Measurements from ENCODE around the gene RGS17. TPM values are rescaled to one million over a fixed set of nuclear protein-coding genes. Genes with fewer than 3 reads are reported as not detected.
"Not testable (repeated sequence)": the region's sequence is repeated elsewhere in the genome, so short reads cannot be mapped to it uniquely, and the experiment has no call there.

The RGS17 gene
- total RNA-seq, 1 donor from 2014 or later, result not detected

DNA sequence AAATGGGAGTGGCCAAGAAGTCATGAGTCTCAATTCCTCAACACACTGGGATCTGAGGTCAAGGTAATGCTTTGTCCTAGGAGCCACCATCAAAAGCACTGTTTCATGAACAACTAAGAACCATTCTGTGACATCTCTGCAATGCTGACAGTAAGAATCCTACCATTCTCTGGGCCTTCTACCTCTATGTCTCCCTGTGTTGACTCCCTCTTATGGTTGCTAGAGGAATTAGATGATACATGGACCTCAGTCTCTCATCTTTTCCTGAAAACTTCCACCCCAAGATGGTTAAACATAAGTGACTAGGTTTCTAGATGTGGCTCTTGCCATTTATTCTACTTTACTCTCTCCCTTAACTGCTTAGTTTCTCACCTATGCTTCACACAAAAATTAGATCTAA is 137.7 kb downstream of the RGS17 start:
- intact Hi-C loops (cut with micrococcal nuclease), result no loop called here

- intact Hi-C loops (cut with micrococcal nuclease), result loop anchor here (10.0 kb wide), 2 partner anchors 802 to 1258 kb away; no protein-coding TSS in a partner anchor
Measured at GRCh38 chr6:152986978-152987377, 144.1 kb downstream of the RGS17 start.

- intact Hi-C loops (cut with micrococcal nuclease), result loop anchor here (10.0 kb wide), 2 partner anchors 800 to 1260 kb away; no protein-coding TSS in a partner anchor
Measured at GRCh38 chr6:152985300-152985699, 145.8 kb downstream of the RGS17 start.

DNA sequence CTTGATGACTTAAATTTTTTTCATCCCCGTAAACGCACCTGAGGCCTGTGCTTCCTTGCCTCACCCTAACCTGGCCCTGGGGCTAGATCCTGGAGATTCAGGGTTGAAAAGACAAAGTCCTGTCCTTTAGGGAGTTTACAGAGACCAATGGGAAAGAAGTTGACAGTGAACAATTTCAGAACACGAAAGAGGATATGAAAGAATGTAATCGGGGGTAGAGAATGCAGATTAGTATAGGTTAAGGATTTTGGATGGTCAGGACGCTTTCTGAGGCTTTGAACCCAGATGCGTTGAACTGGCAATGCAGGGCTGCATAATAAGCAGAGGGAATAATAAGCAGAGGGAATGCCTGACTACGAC is 146.6 kb downstream of the RGS17 start:
- intact Hi-C loops (cut with micrococcal nuclease), result loop anchor here (10.0 kb wide), 2 partner anchors 800 to 1260 kb away; no protein-coding TSS in a partner anchor

- intact Hi-C loops (cut with micrococcal nuclease), result loop anchor here (2.0 to 10.0 kb wide), 5 partner anchors 681 to 1593 kb away; partner anchors contain the start of genes RMND1 and ZBTB2
Measured at GRCh38 chr6:152983637-152984512, 147.2 kb downstream of the RGS17 start.

DNA sequence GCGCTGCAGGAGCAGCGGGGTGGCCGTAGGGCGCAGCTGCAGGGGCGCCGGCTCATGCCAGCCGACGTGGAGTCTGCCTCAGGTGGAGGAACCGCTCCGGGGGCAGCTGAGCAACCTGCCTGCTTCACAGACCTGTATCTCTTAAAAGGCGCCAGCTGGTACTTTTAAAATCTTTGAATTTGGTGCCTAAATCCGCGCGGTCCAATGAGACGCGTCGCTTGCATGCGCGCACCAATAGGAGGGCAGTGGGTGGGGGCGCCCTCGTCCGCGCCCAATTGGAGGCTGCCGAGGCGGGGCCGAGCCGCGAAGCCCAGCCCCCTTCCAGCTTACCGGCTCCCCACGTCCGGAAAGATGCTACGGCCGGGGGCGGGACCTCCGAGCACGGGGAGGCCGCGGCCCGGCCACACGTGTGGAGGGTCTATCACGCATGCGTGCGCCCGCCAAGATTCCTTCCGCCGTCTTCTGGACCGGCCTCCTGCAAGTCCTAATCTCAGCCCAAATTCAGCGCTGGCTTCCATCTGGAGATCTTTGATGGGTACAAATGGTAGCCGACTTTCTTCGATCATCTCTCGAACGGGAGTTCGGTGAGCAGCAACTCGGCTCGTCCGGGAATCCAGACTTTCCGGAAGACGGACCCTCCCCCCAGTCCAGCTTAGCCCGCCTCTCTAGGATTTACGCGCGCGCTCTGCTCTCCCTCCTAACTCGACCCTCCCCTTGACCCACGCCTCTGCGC is 148.0 kb downstream of the RGS17 start, which contains the start of gene FBXO5:
Gene FBXO5, minus strand, starts transcription at position 138 of the 733 bp plus-strand sequence. Its CDS starts 82 bp downstream, at position 56.
- intact Hi-C loops (cut with micrococcal nuclease), result loop anchor here (1.0 to 10.0 kb wide), 6 partner anchors 19 to 1592 kb away; partner anchors contain the start of genes MTRF1L, RMND1 and ZBTB2

DNA sequence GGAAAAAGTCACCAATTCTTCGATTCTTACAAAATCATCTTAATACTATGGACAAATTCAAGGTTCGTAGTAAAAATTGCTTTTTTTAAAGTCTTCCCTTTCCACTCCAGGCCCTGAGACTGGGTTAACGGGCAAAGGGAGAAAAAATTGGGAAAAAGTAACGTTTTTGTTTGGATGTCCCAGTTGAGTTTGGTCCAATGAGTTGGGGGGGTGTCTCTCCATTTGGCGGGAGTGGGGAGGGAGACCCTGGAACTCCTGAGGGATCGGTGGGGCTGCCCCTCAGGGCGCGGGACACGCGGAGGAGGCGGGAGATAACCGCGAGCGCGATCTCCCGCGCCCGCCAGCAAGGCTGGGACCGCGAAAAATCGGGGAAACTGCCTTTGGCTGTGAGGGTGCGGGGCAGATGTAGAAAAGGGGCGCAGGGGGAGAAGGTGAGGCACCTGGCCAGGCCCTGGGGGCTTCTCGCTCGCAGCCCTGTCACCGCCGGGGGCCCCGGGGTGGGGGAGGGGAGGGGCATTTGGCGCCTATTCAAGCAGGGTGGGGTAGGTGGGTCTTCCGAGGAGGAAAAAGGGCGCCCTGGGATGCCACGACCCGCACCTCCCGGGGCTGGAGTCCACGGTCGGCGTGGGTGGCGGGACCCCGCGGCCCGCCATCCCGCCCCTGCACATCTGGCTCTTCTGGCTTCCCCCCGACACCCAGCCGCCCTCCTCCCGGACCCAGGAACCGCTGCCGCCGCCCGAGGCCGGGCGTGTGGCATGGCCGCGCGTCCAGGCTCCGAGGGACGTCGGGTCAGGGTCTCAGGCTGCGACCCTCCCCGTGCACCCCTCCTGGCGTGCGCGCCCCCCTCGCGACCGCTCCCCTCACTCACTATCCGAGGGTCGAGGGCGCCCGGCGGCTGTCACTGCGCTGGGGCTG is 148.8 kb downstream of the RGS17 start:
- intact Hi-C loops (cut with micrococcal nuclease), result loop anchor here (1.0 to 10.0 kb wide), 7 partner anchors 10 to 1591 kb away; partner anchors contain the start of genes MTRF1L, RMND1 and ZBTB2

DNA sequence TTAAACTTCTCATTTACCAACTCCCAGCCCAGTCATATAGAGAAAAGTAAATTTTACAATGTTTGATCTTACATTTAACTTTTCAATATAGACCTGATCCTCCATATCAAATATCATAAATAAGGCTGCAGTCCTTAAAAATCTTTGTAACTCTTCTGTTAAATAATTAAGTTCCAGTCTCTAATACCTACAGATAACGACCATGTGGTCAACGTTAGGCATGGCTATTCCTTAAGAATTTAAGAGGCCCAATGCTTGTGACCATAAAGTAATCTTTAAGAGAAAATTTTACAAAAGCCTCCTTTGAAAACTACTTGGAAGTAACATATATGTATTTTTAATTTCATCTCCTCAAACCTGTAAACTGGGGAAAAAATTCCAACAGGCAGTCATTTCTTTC is 149.9 kb downstream of the RGS17 start:
- intact Hi-C loops (cut with micrococcal nuclease), result loop anchor here (1.0 to 10.0 kb wide), 3 partner anchors 9 to 1264 kb away; no protein-coding TSS in a partner anchor

- intact Hi-C loops (cut with micrococcal nuclease), result loop anchor here (1.0 to 10.0 kb wide), 3 partner anchors 8 to 1264 kb away; no protein-coding TSS in a partner anchor
Measured at GRCh38 chr6:152980656-152981055, 150.4 kb downstream of the RGS17 start.

DNA sequence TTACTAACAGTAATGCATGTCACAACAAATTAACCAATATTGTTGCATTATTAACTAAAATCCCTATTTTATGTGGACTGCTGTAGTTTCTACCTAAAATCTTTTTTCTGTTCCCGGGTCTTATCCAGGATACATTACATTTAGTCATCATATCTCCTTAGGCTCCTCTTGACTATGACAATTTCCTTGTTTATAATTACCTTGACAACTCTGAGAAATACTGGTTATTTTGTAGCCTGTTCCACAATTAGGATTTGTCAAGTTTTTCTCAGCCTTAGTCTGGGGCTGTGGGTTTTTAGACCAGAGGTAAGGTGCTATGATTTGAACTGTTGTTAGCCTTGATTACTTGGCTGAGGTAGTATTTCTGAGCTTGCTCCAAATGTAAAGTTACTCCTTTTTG is 152.0 kb downstream of the RGS17 start:
- intact Hi-C loops (cut with micrococcal nuclease), result no loop called here

DNA sequence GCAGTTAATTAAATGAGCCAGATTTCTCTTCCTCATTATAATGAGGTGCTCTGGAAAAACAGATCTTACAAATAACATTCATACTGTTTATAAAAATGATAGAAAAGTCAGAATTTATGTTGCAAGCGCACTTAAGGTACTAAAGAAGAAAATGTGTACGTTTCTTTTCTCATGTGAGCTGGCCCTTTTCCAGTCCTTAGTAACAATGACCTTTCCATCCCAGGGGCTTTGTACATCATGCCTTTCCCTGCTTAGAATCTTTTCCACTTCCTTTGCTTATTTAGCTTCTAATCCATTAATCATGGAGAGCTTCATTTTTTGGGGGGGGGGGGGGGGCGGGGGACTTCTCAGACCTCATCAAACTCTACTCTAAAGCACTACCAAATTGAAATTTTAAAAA is 153.0 kb downstream of the RGS17 start:
- intact Hi-C loops (cut with micrococcal nuclease), result no loop called here

DNA sequence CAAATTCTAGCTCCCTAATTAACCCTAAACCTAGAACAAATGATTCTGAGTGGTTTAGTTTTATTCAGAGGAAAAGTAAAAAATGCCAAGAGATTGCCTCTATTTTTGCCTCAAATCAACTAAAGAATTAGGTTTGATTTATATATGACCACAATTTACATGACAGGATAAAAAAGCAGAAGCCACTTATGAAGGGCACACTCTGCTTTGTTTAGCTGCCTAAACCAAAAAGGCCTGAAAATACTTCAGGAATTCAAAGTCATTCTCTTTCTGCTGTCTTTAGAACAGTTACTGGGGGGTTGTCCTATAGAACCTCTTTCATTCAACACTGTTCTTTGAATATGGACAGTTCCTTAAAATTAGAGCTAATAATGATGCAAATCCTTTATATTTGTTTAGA is 153.5 kb downstream of the RGS17 start:
- intact Hi-C loops (cut with micrococcal nuclease), result no loop called here

DNA sequence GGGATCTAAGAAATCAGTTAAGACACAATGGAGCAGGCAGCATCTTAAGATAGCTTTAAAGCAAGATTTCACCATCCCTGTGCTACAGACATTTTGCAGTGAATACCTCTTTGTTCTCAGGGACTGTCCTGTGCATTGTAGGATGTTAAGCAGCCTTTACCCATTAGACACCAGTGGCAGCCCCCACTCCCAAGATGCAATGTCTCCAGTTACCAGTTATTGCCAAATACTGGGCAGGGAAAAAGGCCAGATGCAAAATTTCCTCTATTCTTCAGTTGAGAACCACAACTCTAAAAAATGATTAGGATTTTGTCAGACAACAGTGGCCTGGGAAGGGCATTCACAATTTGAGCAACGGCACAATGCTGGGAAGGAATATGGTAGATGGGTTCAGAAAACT is 154.3 kb downstream of the RGS17 start:
- intact Hi-C loops (cut with micrococcal nuclease), result no loop called here

DNA sequence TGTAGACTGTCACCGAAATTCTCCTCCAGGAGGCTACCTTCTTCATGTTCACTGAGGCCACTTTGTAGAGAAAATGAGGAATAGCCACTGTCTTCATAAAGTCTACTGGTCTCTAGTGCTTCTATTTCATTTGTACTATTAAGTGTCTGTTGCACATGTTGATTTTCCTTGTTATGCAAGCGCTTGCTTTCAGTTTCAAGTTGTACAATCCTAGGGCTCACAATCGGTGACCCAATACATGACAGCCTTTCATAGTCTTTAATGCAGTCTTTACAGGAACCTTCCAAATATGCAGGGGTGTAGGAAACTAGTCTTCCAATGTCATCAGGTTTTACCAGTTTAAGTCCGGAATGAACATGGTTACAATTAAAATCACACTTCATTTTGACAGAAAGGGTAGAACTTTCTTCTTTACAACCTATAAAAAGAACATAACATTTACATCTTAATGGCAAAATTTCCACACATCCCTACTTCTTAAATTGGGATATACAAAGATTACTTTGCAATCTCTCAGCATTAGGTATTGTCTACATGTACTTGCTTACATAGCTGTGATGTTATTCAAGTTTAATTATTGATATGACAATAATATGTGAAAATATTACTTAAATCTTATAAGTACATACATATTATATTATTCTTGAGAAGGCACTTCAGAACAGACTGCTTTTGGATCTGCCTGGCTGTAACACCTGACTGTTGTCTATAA is 155.7 kb downstream of the RGS17 start:
- intact Hi-C loops (cut with micrococcal nuclease), result no loop called here

DNA sequence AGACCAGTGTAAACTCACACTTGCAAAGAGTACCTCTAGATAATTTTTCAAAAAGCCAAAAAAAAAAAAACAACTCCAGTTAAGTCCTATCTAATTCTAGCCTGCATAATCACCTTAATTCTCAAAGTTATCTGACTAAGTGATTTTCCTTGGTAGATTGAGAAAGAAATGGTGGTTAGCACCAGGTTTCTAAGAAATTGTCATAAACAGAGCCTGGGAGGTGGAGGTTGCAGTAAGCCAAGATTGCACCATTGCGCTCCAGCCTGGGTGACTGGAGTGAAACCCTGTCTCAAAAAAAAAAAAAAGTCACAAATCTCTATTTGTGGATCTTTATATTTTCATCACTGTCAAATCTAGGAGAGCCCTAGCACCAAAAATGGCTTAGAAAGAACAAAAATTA is 157.2 kb downstream of the RGS17 start:
- intact Hi-C loops (cut with micrococcal nuclease), result loop anchor here (5.0 kb wide), 1 partner anchor 33 kb away; no protein-coding TSS in a partner anchor

GRCh38 chr6:152969688-152970418 is 161.2 kb downstream of the RGS17 start:
- intact Hi-C loops (cut with micrococcal nuclease), result loop anchor here (5.0 kb wide), 1 partner anchor 37 kb away; no protein-coding TSS in a partner anchor

DNA sequence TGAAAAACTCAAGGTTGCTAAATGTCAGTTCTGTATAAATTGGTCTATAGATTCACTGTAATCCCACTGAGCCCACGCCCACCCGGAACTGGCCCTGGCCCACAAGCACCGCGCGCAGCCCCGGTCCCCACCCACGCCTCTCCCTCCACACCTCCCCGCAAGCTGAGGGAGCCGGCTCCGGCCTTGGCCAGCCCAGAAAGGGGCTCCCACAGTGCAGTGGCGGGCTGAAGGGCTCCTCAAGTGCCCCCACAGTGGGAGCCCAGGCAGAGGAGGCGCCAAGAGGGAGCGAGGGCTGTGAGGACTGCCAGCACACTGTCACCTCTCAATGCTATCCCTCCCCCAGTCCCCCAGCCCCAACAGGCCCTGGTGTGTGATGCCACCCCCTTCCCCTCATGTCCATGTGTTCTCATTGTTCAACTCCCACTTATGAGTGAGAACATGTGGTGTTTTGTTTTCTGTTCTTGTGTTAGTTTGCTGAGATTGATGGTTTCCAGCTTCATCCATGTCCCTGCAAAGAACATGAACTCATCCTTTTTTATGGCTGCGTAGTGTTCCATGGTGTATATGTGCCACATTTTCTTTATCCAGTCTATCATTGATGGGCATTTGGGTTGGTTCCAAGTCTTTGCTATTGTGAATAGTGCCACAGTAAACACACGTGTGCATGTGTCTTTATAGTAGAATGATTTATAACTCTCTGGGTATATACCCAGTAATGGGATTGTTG is 164.8 kb downstream of the RGS17 start:
- intact Hi-C loops (cut with micrococcal nuclease), result not testable (repeated sequence)

DNA sequence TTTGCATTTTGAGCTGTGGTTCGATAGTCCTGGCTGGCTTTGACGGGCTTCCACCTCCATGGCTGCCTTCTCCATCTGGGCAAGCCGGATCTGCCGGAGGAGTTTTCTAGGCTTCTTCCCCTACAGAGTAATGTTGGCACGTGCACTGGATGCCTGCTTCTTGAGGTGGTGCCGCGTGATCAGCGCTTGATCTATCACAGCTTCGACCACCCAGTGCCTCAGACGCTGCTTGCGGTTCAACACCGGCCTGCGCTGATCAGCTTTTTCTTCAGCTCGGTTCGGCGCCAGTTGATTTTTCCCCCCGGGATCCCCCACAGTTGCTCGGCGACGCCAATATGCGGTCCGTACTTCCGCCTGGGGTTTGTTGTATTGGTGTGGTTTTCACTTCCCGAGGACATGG is 171.7 kb downstream of the RGS17 start:
- intact Hi-C loops (cut with micrococcal nuclease), result no loop called here

All from T-helper 2 cell treated with Interferon-gamma antibody and Interleukin-4, amounts not matched to agents 100 ng/mL and 5 ng/mL, for 36 hours (primary cell).